Mucosa of descending colon (tissue), 3 donors: ENCODE results near the gene SBK1. TPM values are rescaled to one million over a fixed set of nuclear protein-coding genes. Genes with fewer than 3 reads are reported as not detected.

ENCODE experiments used
- ATAC-seq: fragments of 200-7000 bp; cut with Tn5 transposase; one replicate; pipeline ENCODE4 v1.9.1; 2020; ENCODE audit warnings: mild to moderate bottlenecking, moderate library complexity
- DNase-seq, 3 donors: peaks; one replicate each; pipeline ENCODE4 v3.0.0-alpha.2; 2020
- H3K36me3 ChIP-seq: fragments of 200-600 bp; one replicate; pipeline ENCODE4 v1.8.0; 2021; ENCODE audit warnings: low read depth, mild to moderate bottlenecking
- H3K4me1 ChIP-seq: fragments of 200-600 bp; one replicate; pipeline ENCODE4 v1.8.0; 2021; ENCODE audit warnings: low read depth, mild to moderate bottlenecking
- H3K4me3 ChIP-seq: fragments of 200-600 bp; one replicate; pipeline ENCODE4 v1.8.0; 2021; ENCODE audit warnings: mild to moderate bottlenecking
- H3K9me3 ChIP-seq: fragments of 200-600 bp; one replicate; pipeline ENCODE4 v1.8.0; 2021; ENCODE audit warnings: mild to moderate bottlenecking
- intact Hi-C, 2 donors: fragments of 100-400 bp; cut with DNase I in 1 of 2; cut with micrococcal nuclease in 1 of 2; formaldehyde crosslinking; loops; one replicate each; pipeline versions ENCODE4 v1.11.0 to v1.11.1; 2022; cut with DNase I, micrococcal nuclease
- total RNA-seq, 3 donors: library from RNA; stranded (reverse); fragmentation: NEBNext Ultra II Directional in 2 of 3; extraction: Animal tissue kit (Norgen Biotek cat#: 25700) in 2 of 3; gene quantifications; one replicate each; pipeline versions ENCODE4 v1.2.1 to v1.2.4, GENCODE V29; 2021 to 2023
- TF ChIP-seq, protein P1 (sequence below): fragments of 200-600 bp; IDR thresholded peaks from one replicate; pipeline ENCODE4 v1.8.0; 2022; ENCODE audit warnings: antibody characterized with exemption, mild to moderate bottlenecking
- donor health status: DM: no; HTN: no; CAD: no; lungs with moderate emphysema.
- donor health status: DM: no; HTN: no; CAD: no.
- donor health status: DM: no; HTN: yes; CAD: no.

Gene SBK1
- total RNA-seq, 3 donors from 2014 or later = 0.28 to 1.8 (median 0.52) TPM

DNA sequence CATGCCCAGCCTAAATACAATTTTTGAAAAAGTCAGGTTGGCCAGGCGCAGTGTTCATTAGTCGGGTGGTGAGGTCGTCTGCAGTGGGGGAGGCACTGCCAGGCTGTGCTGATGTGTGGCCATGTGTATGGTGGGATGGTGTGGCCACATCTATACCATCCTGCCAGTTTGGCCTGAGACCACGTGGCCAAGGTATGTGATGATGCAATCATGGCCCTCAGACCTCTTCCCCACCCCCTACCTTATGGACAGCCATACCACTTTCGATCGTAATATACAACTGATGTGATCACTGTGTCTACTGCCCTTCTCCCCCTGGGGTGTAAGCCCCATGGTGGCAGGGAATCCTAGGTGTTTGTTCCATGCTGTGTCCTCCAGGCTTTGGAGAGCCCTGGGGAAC, 23.7 kb downstream of the SBK1 start:
- H3K36me3 ChIP-seq = no peaks in the 10 kb centered on the region
- ATAC-seq = no peak
- DNase-seq = peak in 1 of 3 donors; percentile 14
- intact Hi-C loops = no loop called here
- H3K4me3 ChIP-seq = no peak overlapping the region
- TF ChIP-seq, protein P1, sequence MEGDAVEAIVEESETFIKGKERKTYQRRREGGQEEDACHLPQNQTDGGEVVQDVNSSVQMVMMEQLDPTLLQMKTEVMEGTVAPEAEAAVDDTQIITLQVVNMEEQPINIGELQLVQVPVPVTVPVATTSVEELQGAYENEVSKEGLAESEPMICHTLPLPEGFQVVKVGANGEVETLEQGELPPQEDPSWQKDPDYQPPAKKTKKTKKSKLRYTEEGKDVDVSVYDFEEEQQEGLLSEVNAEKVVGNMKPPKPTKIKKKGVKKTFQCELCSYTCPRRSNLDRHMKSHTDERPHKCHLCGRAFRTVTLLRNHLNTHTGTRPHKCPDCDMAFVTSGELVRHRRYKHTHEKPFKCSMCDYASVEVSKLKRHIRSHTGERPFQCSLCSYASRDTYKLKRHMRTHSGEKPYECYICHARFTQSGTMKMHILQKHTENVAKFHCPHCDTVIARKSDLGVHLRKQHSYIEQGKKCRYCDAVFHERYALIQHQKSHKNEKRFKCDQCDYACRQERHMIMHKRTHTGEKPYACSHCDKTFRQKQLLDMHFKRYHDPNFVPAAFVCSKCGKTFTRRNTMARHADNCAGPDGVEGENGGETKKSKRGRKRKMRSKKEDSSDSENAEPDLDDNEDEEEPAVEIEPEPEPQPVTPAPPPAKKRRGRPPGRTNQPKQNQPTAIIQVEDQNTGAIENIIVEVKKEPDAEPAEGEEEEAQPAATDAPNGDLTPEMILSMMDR = no peak
- no peaks in the 10 kb centered on the region for H3K9me3 ChIP-seq
- H3K4me1 ChIP-seq = no peaks in the 10 kb centered on the region

DNA sequence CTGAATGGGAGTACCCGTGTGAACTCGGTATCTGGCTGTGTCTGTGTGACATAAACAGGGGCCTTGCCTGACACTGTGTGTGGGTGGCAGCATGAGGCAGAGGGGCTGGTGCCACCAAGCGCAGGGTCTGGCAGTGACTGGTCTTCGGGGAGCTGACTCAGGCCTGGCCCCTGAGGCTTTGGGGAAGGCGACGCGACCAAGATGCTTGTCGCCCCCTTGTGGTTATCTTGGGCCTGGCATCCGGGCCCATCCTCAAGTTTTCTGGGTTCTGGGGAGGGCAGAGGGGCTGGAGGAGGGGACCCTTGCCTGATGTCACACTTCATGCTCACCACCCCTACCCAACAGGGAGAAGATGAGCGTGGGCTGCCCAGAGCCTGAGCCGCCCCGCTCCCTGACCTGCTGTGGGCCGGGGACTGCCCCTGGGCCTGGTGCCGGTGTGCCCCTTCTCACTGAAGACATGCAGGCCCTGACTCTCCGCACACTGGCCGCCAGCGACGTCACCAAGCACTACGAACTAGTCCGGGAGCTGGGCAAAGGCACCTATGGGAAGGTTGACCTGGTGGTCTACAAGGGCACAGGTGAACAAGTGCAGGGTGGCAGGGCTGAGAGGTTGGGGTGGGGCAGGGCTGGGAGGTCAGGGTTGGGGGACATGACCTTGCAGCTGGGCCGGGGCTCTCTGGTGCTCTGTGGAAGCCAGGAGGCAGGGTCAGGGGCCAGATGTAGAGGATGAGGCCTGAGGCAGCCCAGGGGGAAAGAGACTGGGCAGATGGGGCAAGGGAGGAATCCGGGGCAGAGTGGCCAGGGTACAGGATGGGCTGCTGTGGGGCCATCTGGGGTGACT, 24.9 kb downstream of the SBK1 start:
- DNase-seq = peak; percentile 47 to 75 (median 66)
- intact Hi-C loops = no loop called here

DNA sequence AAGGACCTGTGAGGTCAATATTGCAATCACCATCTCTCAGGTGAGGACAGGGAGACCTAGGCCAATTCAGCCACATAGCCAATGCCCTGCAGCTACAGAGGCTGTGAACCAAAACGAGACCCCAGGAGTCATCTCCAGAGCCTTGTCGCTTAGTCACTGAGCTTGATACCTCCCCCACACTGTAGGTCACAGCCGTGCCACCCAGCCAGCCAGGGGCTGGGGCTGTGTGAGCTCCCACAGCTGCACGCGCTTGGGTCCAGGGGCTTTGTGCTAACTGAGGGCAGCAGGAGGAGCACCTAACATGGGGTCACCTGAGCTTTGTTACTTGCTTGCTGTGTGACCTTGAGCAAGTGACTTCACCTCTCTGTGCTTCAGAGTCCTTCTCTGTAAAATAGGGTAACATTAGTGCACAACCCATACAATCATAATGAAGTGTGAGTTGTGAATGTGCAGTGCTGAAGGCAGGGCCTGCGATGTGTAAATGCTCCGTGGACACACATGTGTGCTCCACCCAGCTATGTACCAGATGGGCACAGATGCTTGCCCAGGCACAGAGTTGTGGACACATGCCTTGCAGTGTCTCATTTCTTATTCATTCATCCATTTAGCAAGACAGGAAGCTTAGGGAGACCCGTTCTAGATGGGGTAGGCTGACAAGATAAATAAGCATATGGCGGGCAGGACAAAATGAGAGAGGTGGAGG, 25.9 kb downstream of the SBK1 start:
- ATAC-seq (no peak), DNase-seq (peak in 1 of 3 donors; percentile 20)
- Histone ChIP-seq H3K9me3 (no peaks in the 10 kb centered on the region), H3K4me3 (no peak overlapping the region), H3K4me1 (no peaks in the 10 kb centered on the region), H3K36me3 (no peaks in the 10 kb centered on the region)
- intact Hi-C loops = no loop called here
- TF ChIP-seq, protein P1 = no peak

More for the DNA sequence above, 24.9 kb downstream of the SBK1 start:
- no peaks in the 10 kb centered on the region for H3K36me3 ChIP-seq
- TF ChIP-seq, protein P1 = peak; percentile 83
- H3K9me3 ChIP-seq = no peaks in the 10 kb centered on the region
- H3K4me1 ChIP-seq = no peaks in the 10 kb centered on the region
- ATAC-seq = peak; percentile 68
- no peak overlapping the region for H3K4me3 ChIP-seq

DNA sequence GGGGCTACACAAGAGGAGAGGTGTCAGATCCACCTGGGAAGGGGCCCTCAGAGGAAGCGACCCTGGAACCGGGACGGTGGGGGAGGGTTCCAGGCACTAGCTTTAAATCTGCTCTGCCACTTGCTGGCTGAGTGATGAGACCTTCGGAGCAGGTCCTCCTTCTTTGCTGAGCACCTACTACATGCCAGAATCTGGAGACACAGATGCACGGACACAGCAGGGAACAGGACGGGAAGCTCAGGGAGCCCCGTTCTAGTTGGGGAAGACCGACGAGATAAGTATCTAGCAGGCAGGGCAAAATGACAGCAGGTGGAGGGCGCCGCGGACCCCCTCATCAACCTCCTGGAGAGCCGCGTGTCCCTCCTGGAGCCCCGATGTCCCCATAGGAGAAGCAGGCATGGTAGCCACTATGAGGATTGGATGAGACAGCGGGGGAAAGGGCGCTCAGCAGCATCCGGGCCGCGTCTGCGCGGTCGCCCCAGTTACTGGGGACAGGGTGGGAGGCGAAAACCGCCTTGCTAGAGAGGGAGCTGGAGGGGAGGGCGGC, 27.2 kb downstream of the SBK1 start:
- DNase-seq (no peak), ATAC-seq (no peak)
- Histone ChIP-seq H3K9me3 (no peaks in the 10 kb centered on the region), H3K4me3 (no peak overlapping the region), H3K36me3 (no peaks in the 10 kb centered on the region), H3K4me1 (no peaks in the 10 kb centered on the region)
- TF ChIP-seq, protein P1 = no peak
- intact Hi-C loops = no loop called here

DNA sequence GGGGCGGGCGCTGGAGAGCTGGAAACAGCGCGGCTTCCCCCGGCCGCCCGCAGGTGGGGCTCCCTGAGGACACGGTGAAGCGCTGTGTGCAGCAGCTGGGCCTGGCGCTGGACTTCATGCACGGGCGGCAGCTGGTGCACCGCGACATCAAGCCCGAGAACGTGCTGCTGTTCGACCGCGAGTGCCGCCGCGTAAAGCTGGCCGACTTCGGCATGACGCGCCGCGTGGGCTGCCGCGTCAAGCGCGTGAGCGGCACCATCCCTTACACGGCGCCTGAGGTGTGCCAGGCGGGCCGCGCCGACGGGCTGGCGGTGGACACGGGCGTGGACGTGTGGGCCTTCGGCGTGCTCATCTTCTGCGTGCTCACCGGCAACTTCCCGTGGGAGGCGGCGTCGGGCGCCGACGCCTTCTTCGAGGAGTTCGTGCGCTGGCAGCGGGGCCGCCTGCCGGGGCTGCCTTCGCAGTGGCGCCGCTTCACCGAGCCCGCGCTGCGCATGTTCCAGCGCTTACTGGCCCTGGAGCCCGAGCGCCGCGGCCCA, 27.8 kb downstream of the SBK1 start:
- no peaks in the 10 kb centered on the region for H3K36me3 ChIP-seq
- intact Hi-C loops = no loop called here
- no peaks in the 10 kb centered on the region for H3K4me1 ChIP-seq
- peak in 1 of 3 donors; percentile 41 for DNase-seq
- no peak overlapping the region for H3K4me3 ChIP-seq
- TF ChIP-seq, protein P1 = no peak
- no peaks in the 10 kb centered on the region for H3K9me3 ChIP-seq
- no peak for ATAC-seq
